Stimulated activated CD4-positive, alpha-beta T cell treated with anti-CD3 and anti-CD28 coated beads, Interleukin-2, amount 100 ng/mL, for 24 hours (primary cell): Measurements from ENCODE around the gene ZDHHC11B.

ENCODE experiments used
- DNase-seq, 2 donors: peaks; one replicate each; pipeline ENCODE4 v3.0.0-alpha.2; 2020

The ZDHHC11B gene

DNA sequence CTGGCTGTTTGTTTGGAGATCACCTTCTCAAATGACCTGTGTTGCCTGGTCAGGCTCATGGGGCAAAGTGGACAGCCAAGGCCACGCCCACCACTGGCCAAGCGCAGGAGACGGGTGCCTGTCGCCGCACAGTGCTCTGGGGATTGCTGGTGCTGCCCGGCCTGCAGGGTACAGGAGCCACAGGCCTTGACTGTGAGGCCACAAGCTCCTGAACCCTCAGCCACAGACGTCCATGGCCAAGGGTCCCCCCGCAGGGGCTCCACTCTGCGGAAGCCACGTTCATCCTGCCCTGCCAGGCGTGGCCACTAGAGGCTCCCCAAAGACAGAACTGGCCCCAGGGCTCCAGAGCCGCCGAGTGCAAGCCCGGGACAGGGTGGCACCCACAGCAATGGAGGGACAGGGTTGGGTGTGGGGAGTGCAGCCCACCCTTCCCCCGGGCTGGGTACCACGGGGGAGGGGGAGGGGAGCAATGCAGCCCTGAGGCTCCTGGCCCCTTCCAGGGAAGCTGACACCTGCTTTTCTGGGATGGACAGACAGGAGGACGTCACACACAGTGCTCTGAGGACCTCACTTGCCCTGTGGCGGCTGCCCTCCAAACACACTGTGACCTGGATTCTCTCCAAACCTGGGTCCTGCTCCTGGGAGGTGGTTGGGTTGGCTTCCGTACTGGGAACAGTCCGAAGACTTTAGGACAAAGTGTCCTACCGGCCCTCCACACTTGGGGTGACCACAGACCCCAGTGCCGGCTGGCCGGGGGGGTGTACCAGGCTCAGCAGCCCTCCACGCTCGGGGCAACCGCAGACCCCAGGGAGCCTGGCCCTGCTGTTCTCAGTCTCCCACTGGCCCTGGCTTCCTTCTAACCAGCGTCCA, 112.8 kb downstream of the ZDHHC11B start:
- peak; percentile 72 for DNase-seq

DNA sequence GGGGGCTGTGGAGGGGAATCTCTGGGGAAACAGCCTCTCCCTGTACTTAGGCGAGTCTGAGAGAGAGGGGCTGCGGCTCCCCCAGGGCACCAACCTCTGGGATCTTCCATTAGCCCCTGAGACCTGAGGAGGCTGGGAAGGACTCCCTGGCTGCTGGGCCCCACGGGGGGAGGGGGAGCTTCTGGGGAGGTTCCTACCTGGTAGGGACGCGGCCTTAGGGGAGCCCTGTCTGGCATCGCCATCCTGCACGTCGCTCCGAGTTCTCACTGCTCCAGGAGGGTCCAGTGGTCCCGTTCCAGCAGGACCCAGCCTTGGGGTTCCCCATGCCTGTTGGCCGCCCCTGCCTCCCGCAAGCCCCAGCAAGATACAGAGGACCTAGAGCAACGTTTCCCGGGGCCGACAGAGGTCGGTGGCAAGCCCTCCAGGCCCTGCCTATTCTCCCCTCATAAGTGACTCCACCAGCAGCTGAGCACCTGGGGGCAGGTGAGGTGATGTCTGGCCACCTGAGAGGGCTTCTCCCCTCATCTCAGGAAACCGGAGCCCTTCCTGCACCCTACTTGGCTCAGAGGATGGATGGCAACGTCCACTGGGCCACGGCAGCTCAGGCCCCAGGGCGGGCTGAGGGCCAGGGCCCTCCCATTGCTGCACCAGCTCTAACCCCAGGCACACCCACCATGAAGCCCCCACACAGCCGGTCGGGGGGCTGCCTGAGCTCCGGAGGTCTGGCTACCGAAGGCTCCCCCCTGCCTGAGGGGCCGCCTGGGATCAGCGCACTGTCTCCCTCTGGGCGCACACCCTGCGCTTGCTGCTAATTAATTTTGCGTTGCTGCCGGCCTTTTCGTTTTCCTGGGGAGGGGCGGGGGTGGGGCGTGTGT, 113.9 kb downstream of the ZDHHC11B start:
- DNase-seq, result no peak

DNA sequence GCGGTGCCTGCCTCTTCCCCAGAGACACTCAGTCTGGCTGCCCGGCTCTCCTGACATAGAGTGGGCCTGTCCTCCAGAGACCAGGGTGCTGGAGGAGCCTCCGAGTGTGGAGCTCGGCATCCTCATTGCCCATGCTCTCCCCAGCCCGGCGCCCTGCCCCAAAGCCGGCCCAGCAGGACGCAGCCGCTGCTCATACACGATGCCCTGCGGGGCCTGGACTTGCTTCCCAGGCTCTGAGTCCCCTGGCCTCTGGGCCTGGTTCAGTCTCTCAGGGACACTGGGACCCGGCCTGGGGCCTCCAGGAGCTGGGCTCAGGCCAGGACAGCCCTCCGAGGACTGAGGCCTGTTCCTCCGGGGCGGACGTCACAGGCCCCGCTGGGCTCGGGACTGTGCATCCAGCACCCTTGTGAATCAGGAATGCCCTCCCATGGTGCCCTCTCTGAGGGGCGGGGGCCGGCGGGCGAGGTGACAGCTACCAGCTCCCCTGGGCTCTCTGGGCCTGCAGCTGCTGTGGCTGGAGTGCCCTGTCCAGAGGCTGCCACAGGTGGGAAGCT, 114.6 kb downstream of the ZDHHC11B start:
- no peak for DNase-seq

DNA sequence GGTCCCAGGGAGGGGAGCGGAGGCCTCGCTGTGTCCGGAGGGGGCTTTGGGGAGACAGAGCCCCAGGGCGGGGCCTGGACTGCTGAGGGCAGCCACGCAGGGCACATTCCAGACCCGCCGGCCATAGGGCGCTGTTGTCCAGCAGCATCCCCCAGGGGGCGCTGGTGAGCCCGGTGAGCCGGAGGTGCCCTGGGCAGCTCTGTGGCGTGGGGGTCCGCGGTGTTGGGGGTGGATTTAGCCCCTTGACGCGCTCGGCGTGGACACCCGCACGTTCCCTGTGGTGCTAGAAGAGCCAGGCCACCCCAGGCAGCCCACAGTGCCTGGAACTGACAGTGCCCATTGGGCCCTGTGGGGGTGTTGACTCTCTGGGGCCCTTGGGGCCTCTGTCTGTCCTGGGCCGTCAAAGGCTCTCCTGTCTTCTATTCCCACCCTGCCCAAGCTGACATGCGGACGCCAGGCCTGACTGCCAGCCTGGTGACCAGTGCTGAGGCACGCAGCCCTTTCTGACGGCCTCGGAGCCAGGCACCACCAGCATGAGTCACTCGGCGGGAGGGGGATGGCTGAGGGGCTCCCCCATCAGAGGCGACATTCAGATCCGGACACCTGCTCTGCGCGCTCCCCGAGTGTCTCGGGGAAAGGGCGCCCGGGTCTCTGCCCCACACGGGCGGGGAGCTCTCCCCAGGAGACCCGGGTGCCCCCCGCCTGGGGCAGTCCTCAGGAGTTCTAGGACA, 115.3 kb downstream of the ZDHHC11B start:
- peak; percentile 53 to 60 for DNase-seq

DNA sequence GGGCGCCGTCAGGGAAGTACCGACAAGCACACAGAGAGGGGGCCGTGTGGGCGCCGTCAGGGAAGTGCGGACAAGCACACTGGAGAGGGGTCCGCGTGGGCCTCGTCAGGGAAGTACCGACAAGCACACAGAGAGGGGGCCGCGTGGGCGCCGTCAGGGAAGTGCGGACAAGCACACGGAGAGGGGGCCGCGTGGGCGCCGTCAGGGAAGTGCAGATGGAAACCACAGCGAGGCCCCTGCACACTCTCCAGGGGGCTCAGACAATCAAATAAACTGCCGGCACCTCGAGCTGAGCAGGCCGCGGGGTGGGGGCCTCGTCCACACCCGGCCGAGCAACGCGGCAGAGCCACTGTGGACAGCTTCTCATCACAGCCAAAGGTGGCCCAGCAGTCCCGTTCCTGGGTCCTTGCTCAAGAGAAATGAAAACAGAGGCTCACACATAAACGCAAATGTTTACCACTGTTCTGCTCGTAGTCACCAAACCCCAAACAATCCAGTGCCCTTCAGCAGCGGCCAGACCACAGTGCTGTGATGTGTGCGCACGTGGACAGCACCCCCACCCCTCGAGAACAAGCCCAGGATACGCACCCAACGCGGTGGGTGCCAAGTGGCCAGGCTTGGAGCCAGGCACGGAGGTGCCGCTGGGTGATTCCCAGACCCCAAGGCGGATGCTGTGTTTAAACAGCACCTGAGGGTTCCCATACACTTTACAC, 116.1 kb downstream of the ZDHHC11B start:
- DNase-seq, result no peak

DNA sequence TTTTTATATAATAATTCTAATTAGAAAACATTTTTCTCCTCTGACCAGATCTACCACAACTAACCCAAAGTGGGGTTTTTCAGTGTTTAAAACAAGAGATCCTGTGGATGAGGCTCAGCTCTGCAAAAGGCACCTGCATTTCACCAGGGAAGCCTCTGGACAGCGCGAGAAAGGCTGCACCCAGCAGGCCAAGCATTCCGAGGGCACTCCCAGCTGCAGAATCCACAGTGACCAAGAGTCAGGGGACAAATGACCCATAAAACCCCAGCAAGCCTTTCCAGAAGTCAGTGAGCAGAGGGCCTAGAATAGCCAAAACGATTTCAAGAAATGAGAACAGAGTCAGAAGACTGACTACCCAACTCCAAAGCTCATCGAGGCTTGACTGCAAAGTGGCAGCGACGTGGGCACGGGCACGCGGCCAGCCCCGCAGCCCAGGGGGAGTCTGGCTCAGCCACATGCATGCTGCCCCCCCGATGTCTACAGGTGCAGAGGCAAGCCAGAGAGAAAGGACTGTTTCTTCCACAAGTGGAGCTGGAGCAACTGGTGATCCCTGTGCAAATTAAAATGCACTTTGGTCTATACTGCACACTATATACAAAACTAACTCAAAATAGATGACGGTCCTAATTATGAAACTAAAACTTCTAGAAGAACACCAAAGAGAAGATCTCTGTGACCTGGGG, 117.6 kb downstream of the ZDHHC11B start:
- DNase-seq, result no peak

DNA sequence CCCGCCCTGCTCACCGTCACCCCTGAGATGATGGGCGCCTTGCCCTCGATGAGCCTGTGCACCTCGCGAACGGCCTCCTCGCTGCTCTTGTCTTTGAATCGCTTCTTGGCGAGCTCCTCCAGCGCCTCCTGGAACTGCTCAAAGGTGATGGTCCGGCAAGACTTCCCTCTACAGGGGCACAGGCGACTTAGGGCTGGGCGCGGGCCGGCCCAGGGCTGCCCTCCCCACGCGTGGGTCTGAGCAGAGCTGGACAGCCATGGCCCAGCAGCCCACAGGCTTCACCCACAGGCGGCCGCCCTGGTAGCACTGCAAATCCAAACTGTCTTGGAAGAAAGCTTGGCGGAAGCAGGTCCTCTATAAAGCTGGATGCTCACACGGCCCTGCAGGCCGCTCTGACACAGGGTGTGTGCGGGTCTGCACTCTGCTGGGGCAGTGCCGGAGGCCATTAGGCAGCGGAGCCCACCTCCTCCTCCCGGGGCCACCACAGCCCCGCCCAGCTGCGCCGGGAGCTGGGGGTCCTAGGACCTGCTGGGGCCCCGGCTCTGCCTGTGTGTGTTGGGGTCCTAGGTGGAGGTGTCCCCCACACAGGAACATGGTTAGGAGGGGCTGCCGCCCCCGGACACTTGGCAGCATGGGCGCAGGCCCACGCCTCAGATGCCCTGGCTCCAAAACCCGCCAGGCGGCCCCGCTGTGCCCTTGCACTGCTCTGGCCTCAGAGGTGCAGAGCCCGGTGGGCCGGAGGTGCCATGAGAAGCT, 118.4 kb downstream of the ZDHHC11B start:
- no peak for DNase-seq

DNA sequence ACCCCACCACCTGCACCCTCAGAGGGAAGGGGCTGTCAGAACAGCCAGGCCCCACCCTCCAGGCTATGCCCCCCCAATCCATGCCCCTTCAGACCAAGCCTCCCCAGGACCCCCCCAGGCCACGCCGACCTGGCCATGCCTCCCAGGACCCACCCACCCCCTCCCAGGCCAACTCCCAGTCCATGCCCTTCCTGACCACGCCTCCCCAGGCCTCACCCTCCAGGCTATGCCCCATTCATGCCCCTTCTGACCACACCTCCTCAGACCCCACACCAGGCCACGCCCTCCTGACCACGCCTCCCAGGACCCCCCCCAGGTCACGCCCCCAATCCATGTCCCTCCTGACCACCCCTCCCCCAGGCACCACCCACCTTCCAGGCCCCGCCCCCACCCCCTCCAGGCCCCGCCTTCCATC, 119.0 kb downstream of the ZDHHC11B start:
- no peak for DNase-seq

DNA sequence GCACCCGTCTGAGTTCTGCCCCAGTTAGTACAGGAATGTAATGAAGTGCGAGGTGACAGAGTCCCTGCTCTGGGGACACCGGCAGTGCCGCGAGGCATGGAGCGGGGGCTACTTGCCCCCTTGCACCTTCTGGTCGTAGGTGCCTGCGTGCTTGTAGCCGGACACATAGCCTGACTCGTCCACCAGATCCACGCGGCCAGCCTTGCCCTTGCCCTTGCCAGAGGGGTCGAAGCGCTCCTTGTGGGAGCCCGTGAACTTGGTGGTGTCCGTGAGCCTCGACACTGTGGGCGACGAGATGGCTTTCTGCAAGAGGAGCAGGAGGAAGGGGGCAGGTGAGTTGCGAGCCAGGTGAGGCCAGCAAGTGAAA, 119.6 kb downstream of the ZDHHC11B start:
- DNase-seq, result no peak

DNA sequence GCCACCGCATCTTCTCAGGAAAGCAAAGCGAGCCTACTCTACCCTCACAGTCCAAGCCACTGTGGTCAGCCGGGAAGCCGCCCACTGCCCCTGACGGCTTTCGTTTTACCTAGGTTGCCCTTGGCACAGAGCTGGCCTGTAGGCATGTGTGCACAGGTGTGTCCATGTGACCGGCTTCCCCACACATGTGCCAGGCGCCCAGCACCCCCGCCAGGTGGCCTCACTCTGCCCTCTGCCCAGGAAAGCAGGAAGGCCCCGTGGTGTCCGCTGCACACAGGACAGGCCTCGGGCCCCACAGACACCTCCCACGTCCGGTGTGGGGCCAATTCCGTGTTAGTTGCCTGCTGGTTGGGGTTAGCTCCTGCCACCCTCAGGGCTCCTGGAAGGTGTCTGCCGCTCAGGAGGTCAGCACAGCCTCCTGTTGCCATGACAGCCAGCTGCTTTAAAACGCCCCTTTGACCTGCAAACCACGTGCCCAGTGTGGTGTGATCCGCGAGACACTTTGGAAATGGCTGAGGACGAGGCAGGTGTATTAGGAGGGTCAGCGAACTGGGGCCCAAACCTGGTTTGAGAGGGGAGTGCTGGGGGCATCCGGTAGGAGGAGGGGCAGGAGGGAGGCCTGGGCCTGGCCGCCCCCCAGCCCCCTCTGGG, 120.1 kb downstream of the ZDHHC11B start:
- no peak for DNase-seq

DNA sequence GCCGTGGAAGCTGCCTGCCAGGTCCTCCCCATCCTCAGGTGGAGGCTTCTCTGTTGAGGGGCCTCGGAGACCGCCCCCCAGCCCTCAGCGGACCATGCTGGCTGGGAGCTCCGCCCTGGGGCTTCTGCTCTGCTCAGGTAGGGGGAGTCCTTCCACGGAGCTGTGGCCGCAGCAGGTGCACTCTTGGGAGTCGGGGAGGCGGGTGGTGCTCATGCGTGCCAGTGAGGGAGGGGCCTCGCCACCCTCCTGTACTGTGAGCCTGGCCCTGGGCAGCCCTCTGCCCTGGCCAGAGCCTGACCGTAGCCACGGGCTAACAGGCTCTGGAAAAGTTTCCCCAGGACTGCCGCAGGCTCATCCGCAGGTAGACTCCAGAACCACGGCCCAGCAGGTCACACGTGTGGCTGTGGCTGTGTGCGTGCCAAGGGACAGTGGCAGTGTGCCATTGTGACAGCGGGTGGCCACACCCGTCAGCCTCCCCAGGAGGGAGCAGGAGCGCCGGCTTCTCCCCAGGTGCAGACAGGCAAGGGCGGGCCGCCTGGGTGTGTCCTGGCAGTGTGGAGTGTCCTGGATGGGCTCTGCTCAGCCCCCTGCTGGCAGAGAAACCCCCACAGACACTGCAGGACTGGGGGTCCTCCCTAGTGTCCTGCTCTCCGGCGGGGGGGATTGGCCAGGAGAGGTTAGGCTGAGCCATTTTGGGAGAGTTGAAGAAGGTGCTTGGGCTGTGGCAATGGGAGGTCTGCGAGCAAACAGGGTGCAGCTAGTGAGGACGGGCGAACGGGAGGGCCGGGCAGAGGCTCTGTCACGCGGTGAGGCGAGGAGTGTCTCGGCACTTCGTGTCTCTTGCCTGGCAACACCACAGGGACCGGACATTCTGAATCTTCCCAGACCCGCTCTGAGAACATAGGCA, 120.8 kb downstream of the ZDHHC11B start:
- DNase-seq, result no peak

DNA sequence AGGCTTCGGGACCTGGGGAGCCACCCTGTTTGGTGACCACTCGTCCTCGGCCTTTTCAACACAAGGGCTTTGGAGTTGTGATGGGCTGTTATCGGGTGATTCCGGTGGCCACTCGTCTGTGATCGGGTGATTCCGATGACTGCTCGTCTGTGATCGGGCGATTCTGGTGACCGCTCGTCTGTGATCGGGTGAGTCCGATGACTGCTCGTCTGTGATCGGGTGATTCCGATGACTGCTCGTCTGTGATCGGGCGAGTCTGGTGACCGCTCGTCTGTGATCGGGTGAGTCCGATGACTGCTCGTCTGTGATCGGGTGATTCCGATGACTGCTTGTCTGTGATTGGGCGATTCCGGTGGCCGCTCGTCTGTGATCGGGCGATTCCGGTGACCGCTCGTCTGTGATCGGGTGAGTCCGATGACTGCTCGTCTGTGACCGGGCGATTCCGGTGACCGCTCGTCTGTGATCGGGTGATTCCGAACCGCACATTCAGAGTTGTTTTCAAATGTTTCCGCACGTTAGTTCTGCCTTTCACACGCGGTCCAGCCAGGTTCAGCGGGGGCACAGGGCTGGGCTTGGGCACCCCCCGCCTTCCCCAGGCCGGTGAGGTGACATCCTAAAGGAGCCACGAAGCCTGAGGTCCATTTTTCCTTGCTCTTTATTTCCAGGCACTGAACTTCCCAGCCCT, 121.6 kb downstream of the ZDHHC11B start:
- DNase-seq, result no peak

DNA sequence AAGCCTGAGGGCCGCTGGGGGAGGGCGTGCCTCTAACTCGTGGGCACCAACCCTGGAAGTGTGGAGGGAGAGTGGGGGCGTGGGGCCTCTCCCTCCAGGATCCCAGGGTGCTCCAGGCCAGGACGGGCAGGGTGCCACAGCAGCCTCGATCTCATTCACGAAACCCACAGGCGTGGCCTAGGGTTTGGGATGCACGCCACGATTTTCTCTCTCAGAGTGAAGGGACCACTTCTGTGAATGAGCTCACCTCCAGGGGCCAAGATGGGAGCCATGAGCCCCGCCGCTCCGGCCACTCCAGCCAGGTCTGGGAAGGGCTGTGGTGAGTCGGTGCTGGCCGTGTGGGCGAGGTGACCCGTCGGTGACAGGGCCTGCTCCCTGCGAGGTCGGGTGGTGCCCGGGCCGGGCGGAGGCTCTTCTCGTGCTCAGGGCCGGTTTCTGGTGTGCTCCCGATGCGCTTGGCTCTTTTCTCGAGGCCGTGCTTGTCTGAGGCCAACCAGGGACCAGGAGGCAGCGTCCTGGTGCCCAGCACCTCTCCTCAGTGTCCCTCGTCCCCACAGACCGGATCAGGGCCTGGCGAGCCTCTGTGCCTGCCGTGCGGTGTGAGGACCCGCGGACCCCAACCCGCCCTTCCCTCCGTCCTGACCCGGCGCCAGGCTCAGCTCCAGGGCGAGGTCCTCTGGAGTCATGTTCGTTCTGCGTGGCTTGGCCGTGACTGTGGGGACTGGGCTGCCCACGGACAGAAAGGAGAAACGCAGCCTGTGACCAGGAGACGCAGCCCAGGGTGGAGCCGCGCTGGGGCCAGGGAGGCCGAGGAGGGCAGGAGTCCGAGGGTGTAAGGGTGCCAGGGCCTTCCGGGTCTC, 122.4 kb downstream of the ZDHHC11B start:
- no peak for DNase-seq

DNA sequence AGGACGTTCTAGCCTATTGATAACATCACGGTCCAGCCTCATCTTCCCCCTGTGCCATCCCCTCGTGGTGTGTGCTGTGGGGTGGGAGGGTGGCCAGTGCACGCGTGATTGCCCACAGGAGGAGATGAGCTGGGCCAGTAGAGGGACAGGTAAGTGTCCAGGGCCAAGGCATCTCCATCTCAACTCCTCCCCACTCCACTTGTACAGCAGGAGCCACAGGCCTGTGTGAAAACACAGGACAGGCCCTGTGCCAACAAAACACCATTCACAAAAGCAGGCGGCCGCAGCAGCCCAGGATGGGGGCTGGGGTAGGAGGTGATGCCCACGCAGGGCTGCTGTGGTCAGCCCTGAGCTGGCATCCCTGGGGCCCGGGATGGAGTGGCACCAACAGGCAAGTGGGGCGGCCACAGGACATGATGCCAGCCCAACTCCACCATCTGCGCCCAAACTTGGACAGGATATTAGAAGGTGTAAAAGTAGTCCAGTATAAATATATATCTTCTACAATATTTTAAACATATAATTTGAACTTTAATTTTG, 124.0 kb downstream of the ZDHHC11B start:
- DNase-seq, result no peak
